Measurements from ENCODE around the gene SLC66A2. TPM values are rescaled to one million over a fixed set of nuclear protein-coding genes. Genes with fewer than 3 reads are reported as not detected.
A peak's percentile ranks its signal among the peaks of the same experiment; 100 is the strongest.

The SLC66A2 gene
- total RNA-seq, 1 donor from 2014 or later, result 31.6 TPM

- Mint-ChIP-seq H3K4me3 (ENCODE audit: low read depth) (no peak overlapping the region), H3K27me3 (no peaks in the 10 kb centered on the region), H3K36me3 (ENCODE audit: insufficient read depth) (peaks cover 40% of the 10 kb centered on the region), H3K9me3 (ENCODE audit: low read depth) (peaks cover 3% of the 10 kb centered on the region), H3K27ac (no peak overlapping the region), H3K4me1 (ENCODE audit: low read depth) (no peaks in the 10 kb centered on the region)
- TF ChIP-seq CTCF (IDR thresholded peaks at IDR 0.05; ENCODE audit: unreplicated experiment), result no peak
- DNase-seq (ENCODE audit: low spot score, unreplicated experiment), result no peak
Measured at GRCh38 chr18:79917169-79917852, 34.1 kb downstream of the SLC66A2 start.

GRCh38 chr18:79916546-79917168, 34.8 kb downstream of the SLC66A2 start:
- Mint-ChIP-seq H3K27ac (no peak overlapping the region), H3K9me3 (ENCODE audit: low read depth) (peaks cover 3% of the 10 kb centered on the region), H3K36me3 (ENCODE audit: insufficient read depth) (peaks cover 39% of the 10 kb centered on the region), H3K4me3 (ENCODE audit: low read depth) (no peak overlapping the region), H3K27me3 (no peaks in the 10 kb centered on the region), H3K4me1 (ENCODE audit: low read depth) (no peaks in the 10 kb centered on the region)
- DNase-seq (ENCODE audit: low spot score, unreplicated experiment), result no peak
- no peak for TF ChIP-seq CTCF (IDR thresholded peaks at IDR 0.05; ENCODE audit: unreplicated experiment)

GRCh38 chr18:79916128-79916494, 35.3 kb downstream of the SLC66A2 start:
- peaks cover 3% of the 10 kb centered on the region for H3K9me3 Mint-ChIP-seq (ENCODE audit: low read depth)
- H3K4me3 Mint-ChIP-seq (ENCODE audit: low read depth), result no peak overlapping the region
- no peak for DNase-seq (ENCODE audit: low spot score, unreplicated experiment)
- H3K27ac Mint-ChIP-seq, result peak overlapping the region; percentile 45
- peaks cover 39% of the 10 kb centered on the region for H3K36me3 Mint-ChIP-seq (ENCODE audit: insufficient read depth)
- no peaks in the 10 kb centered on the region for H3K4me1 Mint-ChIP-seq (ENCODE audit: low read depth)
- no peaks in the 10 kb centered on the region for H3K27me3 Mint-ChIP-seq
- TF ChIP-seq CTCF (IDR thresholded peaks at IDR 0.05; ENCODE audit: unreplicated experiment), result no peak

GRCh38 chr18:79915161-79916127, 36.0 kb downstream of the SLC66A2 start:
- H3K36me3 Mint-ChIP-seq (ENCODE audit: insufficient read depth), result peaks cover 40% of the 10 kb centered on the region
- no peak overlapping the region for H3K27ac Mint-ChIP-seq
- no peak for TF ChIP-seq CTCF (IDR thresholded peaks at IDR 0.05; ENCODE audit: unreplicated experiment)
- peaks cover 3% of the 10 kb centered on the region for H3K9me3 Mint-ChIP-seq (ENCODE audit: low read depth)
- no peaks in the 10 kb centered on the region for H3K27me3 Mint-ChIP-seq
- H3K4me1 Mint-ChIP-seq (ENCODE audit: low read depth), result no peaks in the 10 kb centered on the region
- DNase-seq (ENCODE audit: low spot score, unreplicated experiment), result no peak
- no peak overlapping the region for H3K4me3 Mint-ChIP-seq (ENCODE audit: low read depth)

GRCh38 chr18:79914614-79915160, 36.8 kb downstream of the SLC66A2 start:
- Mint-ChIP-seq H3K9me3 (ENCODE audit: low read depth) (peaks cover 3% of the 10 kb centered on the region), H3K36me3 (ENCODE audit: insufficient read depth) (peaks cover 40% of the 10 kb centered on the region), H3K4me3 (ENCODE audit: low read depth) (no peak overlapping the region), H3K27ac (no peak overlapping the region), H3K4me1 (ENCODE audit: low read depth) (no peaks in the 10 kb centered on the region), H3K27me3 (no peaks in the 10 kb centered on the region)
- DNase-seq (ENCODE audit: low spot score, unreplicated experiment), result no peak
- TF ChIP-seq CTCF (IDR thresholded peaks at IDR 0.05; ENCODE audit: unreplicated experiment), result no peak
